Measurements from ENCODE around the gene CALN1.

Gene CALN1

GRCh38 chr7:72039460-72039859 lies 372.7 kb downstream of the CALN1 start:
- no peak overlapping the region for H3K4me3 ChIP-seq (replicated peaks; ENCODE audit: low read depth, low read length)
- no peaks in the 10 kb centered on the region for H3K36me3 ChIP-seq (ENCODE audit: control insufficient read depth, insufficient read depth, low read length)
- no peaks in the 10 kb centered on the region for H3K27me3 ChIP-seq (replicated peaks; ENCODE audit: control insufficient read depth, insufficient read depth, low read length)
- no peak for DNase-seq (ENCODE audit: extremely low read depth, insufficient read length)
- TF ChIP-seq, protein P1, sequence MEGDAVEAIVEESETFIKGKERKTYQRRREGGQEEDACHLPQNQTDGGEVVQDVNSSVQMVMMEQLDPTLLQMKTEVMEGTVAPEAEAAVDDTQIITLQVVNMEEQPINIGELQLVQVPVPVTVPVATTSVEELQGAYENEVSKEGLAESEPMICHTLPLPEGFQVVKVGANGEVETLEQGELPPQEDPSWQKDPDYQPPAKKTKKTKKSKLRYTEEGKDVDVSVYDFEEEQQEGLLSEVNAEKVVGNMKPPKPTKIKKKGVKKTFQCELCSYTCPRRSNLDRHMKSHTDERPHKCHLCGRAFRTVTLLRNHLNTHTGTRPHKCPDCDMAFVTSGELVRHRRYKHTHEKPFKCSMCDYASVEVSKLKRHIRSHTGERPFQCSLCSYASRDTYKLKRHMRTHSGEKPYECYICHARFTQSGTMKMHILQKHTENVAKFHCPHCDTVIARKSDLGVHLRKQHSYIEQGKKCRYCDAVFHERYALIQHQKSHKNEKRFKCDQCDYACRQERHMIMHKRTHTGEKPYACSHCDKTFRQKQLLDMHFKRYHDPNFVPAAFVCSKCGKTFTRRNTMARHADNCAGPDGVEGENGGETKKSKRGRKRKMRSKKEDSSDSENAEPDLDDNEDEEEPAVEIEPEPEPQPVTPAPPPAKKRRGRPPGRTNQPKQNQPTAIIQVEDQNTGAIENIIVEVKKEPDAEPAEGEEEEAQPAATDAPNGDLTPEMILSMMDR (IDR thresholded peaks at IDR 0.05; ENCODE audit: insufficient read depth, low read length, poor library complexity, severe bottlenecking), result no peak

DNA sequence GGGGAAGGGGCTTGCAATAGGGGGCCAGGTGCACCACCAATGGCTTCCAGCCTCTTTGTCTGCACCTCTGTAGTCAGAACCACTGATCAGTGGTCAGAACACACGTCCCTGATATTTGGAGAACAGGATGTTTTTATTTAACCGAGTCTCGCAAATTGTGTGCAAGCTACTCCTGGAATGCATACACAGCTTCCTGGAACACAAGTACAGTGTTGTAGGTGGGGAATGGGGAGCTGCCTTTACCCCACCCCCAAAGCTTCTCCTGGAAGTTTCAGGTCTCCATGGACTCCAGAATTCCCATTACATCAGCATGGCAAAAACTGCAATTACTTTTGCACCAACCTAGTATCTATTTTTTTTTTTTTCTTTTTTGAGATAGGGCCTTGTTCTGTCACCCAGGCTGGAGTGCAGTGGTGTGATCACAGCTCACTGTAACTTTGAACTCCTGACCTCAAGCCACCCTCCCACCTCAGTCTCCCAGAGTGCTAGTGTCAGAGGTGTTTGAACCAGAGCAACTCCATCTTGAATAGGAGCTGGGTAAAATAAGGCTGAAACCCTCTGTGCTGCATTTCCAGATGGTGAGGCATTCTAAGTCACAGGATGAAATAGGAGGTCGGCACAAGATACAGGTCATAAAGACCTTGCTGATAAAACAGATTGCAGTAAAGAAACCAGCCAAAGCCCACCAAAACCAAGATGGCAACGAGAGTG lies 374.0 kb downstream of the CALN1 start:
- Histone ChIP-seq H3K36me3 (ENCODE audit: control insufficient read depth, insufficient read depth, low read length) (no peaks in the 10 kb centered on the region), H3K4me3 (replicated peaks; ENCODE audit: low read depth, low read length) (no peak overlapping the region), H3K27me3 (replicated peaks; ENCODE audit: control insufficient read depth, insufficient read depth, low read length) (no peaks in the 10 kb centered on the region)
- TF ChIP-seq, protein P1 (IDR thresholded peaks at IDR 0.05; ENCODE audit: insufficient read depth, low read length, poor library complexity, severe bottlenecking), result no peak
- no peak for DNase-seq (ENCODE audit: extremely low read depth, insufficient read length)

DNA sequence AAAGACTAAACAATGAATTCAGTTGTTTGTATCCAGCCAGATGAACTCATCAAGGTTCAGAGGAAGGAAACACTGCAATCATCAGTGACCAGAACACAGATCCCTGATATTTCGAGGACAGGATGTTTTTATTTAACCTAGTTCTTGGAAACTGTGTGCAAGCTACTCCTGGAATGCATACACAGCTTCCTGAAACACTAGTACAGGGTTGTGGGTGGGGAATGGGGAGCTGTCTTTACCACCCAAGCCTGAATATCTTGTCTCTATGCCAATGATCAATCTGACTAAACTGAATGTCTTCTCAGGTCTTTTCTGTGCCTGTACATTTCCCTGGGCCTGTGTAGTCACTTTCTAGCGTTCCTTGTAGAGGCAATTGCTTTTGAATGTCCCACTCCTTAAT lies 374.6 kb downstream of the CALN1 start:
- TF ChIP-seq, protein P1 (IDR thresholded peaks at IDR 0.05; ENCODE audit: insufficient read depth, low read length, poor library complexity, severe bottlenecking), result no peak
- H3K27me3 ChIP-seq (replicated peaks; ENCODE audit: control insufficient read depth, insufficient read depth, low read length), result no peaks in the 10 kb centered on the region
- no peak for DNase-seq (ENCODE audit: extremely low read depth, insufficient read length)
- no peaks in the 10 kb centered on the region for H3K36me3 ChIP-seq (ENCODE audit: control insufficient read depth, insufficient read depth, low read length)
- no peak overlapping the region for H3K4me3 ChIP-seq (replicated peaks; ENCODE audit: low read depth, low read length)

GRCh38 chr7:72035266-72035665 lies 376.9 kb downstream of the CALN1 start:
- no peak for DNase-seq (ENCODE audit: extremely low read depth, insufficient read length)
- Histone ChIP-seq H3K4me3 (replicated peaks; ENCODE audit: low read depth, low read length) (no peak overlapping the region), H3K36me3 (ENCODE audit: control insufficient read depth, insufficient read depth, low read length) (no peaks in the 10 kb centered on the region), H3K27me3 (replicated peaks; ENCODE audit: control insufficient read depth, insufficient read depth, low read length) (no peaks in the 10 kb centered on the region)
- TF ChIP-seq, protein P1 (IDR thresholded peaks at IDR 0.05; ENCODE audit: insufficient read depth, low read length, poor library complexity, severe bottlenecking), result no peak

DNA sequence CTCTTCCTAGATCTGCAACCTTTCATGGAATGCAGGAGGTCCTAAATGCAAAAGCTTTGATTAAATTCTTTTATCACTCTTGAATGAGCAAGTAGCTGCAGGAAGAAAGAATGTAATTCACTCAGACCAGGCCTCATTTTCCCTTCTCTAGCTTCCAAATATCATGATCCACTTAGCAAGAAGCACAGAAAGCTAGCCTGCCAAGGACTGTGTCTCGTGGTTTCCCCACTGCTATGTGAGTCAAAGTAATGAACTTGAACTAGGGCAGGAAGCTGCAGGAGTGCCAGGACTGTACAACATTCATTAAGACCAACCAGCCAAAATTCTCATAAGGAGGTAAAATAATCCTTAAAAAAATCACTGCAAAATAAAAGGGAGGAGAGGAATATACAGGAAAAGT lies 379.2 kb downstream of the CALN1 start:
- Histone ChIP-seq H3K27me3 (replicated peaks; ENCODE audit: control insufficient read depth, insufficient read depth, low read length) (no peaks in the 10 kb centered on the region), H3K36me3 (ENCODE audit: control insufficient read depth, insufficient read depth, low read length) (no peaks in the 10 kb centered on the region), H3K4me3 (replicated peaks; ENCODE audit: low read depth, low read length) (no peak overlapping the region)
- TF ChIP-seq, protein P1 (IDR thresholded peaks at IDR 0.05; ENCODE audit: insufficient read depth, low read length, poor library complexity, severe bottlenecking), result no peak
- DNase-seq (ENCODE audit: extremely low read depth, insufficient read length), result no peak

Measured in GM06990 (cell line).